Measurements from ENCODE around the gene UST.

- TF ChIP-seq, protein P1, sequence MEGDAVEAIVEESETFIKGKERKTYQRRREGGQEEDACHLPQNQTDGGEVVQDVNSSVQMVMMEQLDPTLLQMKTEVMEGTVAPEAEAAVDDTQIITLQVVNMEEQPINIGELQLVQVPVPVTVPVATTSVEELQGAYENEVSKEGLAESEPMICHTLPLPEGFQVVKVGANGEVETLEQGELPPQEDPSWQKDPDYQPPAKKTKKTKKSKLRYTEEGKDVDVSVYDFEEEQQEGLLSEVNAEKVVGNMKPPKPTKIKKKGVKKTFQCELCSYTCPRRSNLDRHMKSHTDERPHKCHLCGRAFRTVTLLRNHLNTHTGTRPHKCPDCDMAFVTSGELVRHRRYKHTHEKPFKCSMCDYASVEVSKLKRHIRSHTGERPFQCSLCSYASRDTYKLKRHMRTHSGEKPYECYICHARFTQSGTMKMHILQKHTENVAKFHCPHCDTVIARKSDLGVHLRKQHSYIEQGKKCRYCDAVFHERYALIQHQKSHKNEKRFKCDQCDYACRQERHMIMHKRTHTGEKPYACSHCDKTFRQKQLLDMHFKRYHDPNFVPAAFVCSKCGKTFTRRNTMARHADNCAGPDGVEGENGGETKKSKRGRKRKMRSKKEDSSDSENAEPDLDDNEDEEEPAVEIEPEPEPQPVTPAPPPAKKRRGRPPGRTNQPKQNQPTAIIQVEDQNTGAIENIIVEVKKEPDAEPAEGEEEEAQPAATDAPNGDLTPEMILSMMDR (IDR thresholded peaks at IDR 0.05) = no peak
- no peak for TF ChIP-seq ZFX (IDR thresholded peaks at IDR 0.05; ENCODE audit: borderline replicate concordance)
Observed at GRCh38 chr6:148700047-148700715, 46.6 kb upstream of the UST start.
